ENCODE results near the gene MS4A18.

DNA sequence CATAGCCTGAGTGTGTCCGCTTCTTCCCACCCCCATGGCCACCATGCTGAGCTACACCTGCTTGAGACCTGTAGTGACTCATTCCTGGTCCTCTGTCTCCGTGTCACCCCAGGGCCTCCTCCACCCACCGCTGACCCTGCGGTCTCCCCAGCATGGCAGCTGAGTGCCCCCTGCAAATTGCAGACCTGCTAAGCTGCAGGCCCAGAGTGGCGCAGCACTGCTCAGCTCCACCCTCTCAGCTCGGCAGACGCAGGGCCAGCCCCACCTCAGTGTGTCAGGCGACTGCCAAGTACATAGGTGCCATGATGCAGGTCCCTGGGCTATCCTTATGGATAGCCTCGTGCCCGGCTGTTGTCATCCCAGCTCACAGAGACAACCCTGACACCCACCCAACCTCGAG, 45.3 kb downstream of the MS4A18 start:
- TF ChIP-seq, protein P1, sequence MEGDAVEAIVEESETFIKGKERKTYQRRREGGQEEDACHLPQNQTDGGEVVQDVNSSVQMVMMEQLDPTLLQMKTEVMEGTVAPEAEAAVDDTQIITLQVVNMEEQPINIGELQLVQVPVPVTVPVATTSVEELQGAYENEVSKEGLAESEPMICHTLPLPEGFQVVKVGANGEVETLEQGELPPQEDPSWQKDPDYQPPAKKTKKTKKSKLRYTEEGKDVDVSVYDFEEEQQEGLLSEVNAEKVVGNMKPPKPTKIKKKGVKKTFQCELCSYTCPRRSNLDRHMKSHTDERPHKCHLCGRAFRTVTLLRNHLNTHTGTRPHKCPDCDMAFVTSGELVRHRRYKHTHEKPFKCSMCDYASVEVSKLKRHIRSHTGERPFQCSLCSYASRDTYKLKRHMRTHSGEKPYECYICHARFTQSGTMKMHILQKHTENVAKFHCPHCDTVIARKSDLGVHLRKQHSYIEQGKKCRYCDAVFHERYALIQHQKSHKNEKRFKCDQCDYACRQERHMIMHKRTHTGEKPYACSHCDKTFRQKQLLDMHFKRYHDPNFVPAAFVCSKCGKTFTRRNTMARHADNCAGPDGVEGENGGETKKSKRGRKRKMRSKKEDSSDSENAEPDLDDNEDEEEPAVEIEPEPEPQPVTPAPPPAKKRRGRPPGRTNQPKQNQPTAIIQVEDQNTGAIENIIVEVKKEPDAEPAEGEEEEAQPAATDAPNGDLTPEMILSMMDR (IDR thresholded peaks at IDR 0.05; ENCODE audit: borderline replicate concordance, extremely low read depth, low read length, poor library complexity, severe bottlenecking), result no peak
- TF ChIP-seq EZH2 (IDR thresholded peaks at IDR 0.05; ENCODE audit: borderline replicate concordance, low read depth, low read length, severe bottlenecking), result no peak
